ENCODE data around the gene HAUS8. TPM values are rescaled to one million over a fixed set of nuclear protein-coding genes. Genes with fewer than 3 reads are reported as not detected.

Gene HAUS8
- total and polyA plus RNA-seq, 2 of the 4 experiments (the other 2 are of a cell fraction): 3.4 to 14.2 TPM

- Histone ChIP-seq H3K4ac (ENCODE audit: low read depth, low read length) (peak overlapping the region; percentile 92), H4K5ac (ENCODE audit: low read depth, low read length) (0 out of 2 replicates have a peak overlapping the region, but pooled peaks have one; percentile 10), H3K36me3 (ENCODE audit: control insufficient read depth, insufficient read depth, low read length) (no peaks in the 10 kb centered on the region; the same call in 1 of the 2 replicates), H3K27ac (ENCODE audit: insufficient read depth, low read length) (peak overlapping the region; percentile 94), H3K27me3 (ENCODE audit: control insufficient read depth, insufficient read depth, low read length) (no peaks in the 10 kb centered on the region), H2AFZ (replicated peaks; ENCODE audit: low read length, poor library complexity) (peak overlapping the region; percentile 64), H2BK20ac (ENCODE audit: low read depth, low read length) (no peak overlapping the region), H2AK5ac (ENCODE audit: low read depth, low read length) (peak overlapping the region; percentile 98), H3K9ac (ENCODE audit: low read depth, low read length) (peak overlapping the region; percentile 96), H3K56ac (ENCODE audit: extremely low read depth, insufficient read depth, low read length) (peak overlapping the region; percentile 83), H2BK5ac (ENCODE audit: low read depth, low read length, poor library complexity, severe bottlenecking) (peak overlapping the region; percentile 90), H4K91ac (ENCODE audit: insufficient read depth, low read depth, low read length) (peak overlapping the region; percentile 59), H3K4me3 (ENCODE audit: insufficient read depth, low read depth, low read length) (peak overlapping the region; percentile 84), H3K14ac (replicated peaks; ENCODE audit: low read depth, low read length) (peak overlapping the region; percentile 72), H4K20me1 (ENCODE audit: insufficient read depth, low read length) (peaks cover 34% of the 10 kb centered on the region), H3K79me1 (ENCODE audit: low read depth in 1 of 2, low read length in 2 of 2) (peaks cover 20 to 48% of the 10 kb centered on the region in 2 experiments; a peak in 3 of 4 replicates), H3K23ac (ENCODE audit: low read depth, low read length) (peak overlapping the region; percentile 95), H2BK120ac (ENCODE audit: low read depth, low read length) (peak overlapping the region; percentile 7; the same call in 1 of the 2 replicates), H4K8ac (ENCODE audit: low read depth in 2 of 2, low read length in 2 of 2) (peak overlapping the region in 1 of 2 experiments; percentile 80; a peak in 1 of 4 replicates), H2AK9ac (replicated peaks; ENCODE audit: low read depth, low read length, poor library complexity) (peak overlapping the region; percentile 100), H3K4me1 (ENCODE audit: control insufficient read depth, insufficient read depth, low read length) (peaks cover 24% of the 10 kb centered on the region), H3K9me3 (ENCODE audit: control insufficient read depth, insufficient read depth, low read length) (no peaks in the 10 kb centered on the region), H3K9me1 (ENCODE audit: insufficient read depth, low read length) (peaks cover 7% of the 10 kb centered on the region), H3K18ac (ENCODE audit: low read depth, low read length) (peak overlapping the region; percentile 28), H3K4me2 (ENCODE audit: low read depth, low read length) (peak overlapping the region; percentile 97), H2BK15ac (ENCODE audit: low read depth, low read length) (no peak overlapping the region)
- ChIA-PET POLR2A (ENCODE audit: unreplicated experiment) (interaction anchor here (0.6 kb wide), 1 partner anchor 130 kb away, joined by 3 read pairs; no protein-coding TSS in a partner anchor), CTCF (interaction anchor here (1.0 kb wide), 2 partner anchors 10 kb away, joined by 3 read pairs; no protein-coding TSS in a partner anchor)
- no peak for DNase-seq
- WGBS, 2 experiments (ENCODE audit: extremely low coverage in 2 of 2, insufficient read length in 1 of 2): 12% methylated on average over 3 of the region's 12 CpGs; no CpG with 5 or more reads in 1 of the 2 experiments
- dilution Hi-C loops (cut with HindIII; ENCODE audit: low sequenced_read_pairs, unreplicated experiment): no loop called here
- ATAC-seq (ENCODE audit: low read depth): no peak
- BruUV-seq (replicated peaks): no TSS peak
- TF ChIP-seq BHLHE40 (IDR thresholded peaks at IDR 0.05; ENCODE audit: low read depth, low read length) (no peak), CHD1 (IDR thresholded peaks at IDR 0.05; ENCODE audit: low read depth, low read length) (0 out of 2 replicates have a peak, but pooled peaks have one; percentile 2)
- in situ Hi-C loops (cut with MboI; ENCODE audit: low sequenced_read_pairs): no loop called here
- intact Hi-C loops (cut with micrococcal nuclease): no loop called here
These were observed 1.3 kb upstream of the HAUS8 start for GRCh38 chr19:17076543-17076991.
